ENCODE measurements around the gene PSMC4. TPM values are rescaled to one million over a fixed set of nuclear protein-coding genes. Genes with fewer than 3 reads are reported as not detected.

PSMC4 gene
- total RNA-seq, 1 experiment from 2014 or later, result 105 TPM

GRCh38 chr19:39928357-39928725 lies 42.6 kb upstream of the PSMC4 start:
- POLR2A ChIA-PET, result no interaction called here
- Mint-ChIP-seq H3K9me3 (ENCODE audit: unreplicated experiment) (peaks cover 8% of the 10 kb centered on the region), H3K36me3 (ENCODE audit: insufficient read depth, unreplicated experiment) (no peaks in the 10 kb centered on the region), H3K4me1 (ENCODE audit: insufficient read depth, unreplicated experiment) (no peaks in the 10 kb centered on the region), H3K27ac (ENCODE audit: low read depth, unreplicated experiment) (no peak overlapping the region), H3K4me3 (ENCODE audit: unreplicated experiment) (no peak overlapping the region), H3K27me3 (ENCODE audit: insufficient read depth, unreplicated experiment) (peaks cover 27% of the 10 kb centered on the region)
- no peak for TF ChIP-seq CTCF (IDR thresholded peaks at IDR 0.05; ENCODE audit: unreplicated experiment)
- CTCF ChIA-PET, result interaction anchor here (0.9 kb wide), 1 partner anchor 10 kb away, joined by 3 read pairs; no protein-coding TSS in a partner anchor
- intact Hi-C loops (cut with micrococcal nuclease), result no loop called here
- no TSS peak for BruUV-seq (replicated peaks)
- DNase-seq (ENCODE audit: unreplicated experiment), result no peak

- no peak for TF ChIP-seq CTCF (IDR thresholded peaks at IDR 0.05; ENCODE audit: unreplicated experiment)
- Mint-ChIP-seq H3K4me1 (ENCODE audit: insufficient read depth, unreplicated experiment) (no peaks in the 10 kb centered on the region), H3K9me3 (ENCODE audit: unreplicated experiment) (peaks cover 8% of the 10 kb centered on the region), H3K27me3 (ENCODE audit: insufficient read depth, unreplicated experiment) (peaks cover 27% of the 10 kb centered on the region), H3K27ac (ENCODE audit: low read depth, unreplicated experiment) (no peak overlapping the region), H3K4me3 (ENCODE audit: unreplicated experiment) (no peak overlapping the region), H3K36me3 (ENCODE audit: insufficient read depth, unreplicated experiment) (no peaks in the 10 kb centered on the region)
- BruUV-seq (replicated peaks), result no TSS peak
- ChIA-PET CTCF (interaction anchor here (0.7 to 1.3 kb wide), 2 partner anchors 40 to 257 kb away, joined by 3 read pairs; no protein-coding TSS in a partner anchor), POLR2A (no interaction called here)
- DNase-seq (ENCODE audit: unreplicated experiment), result no peak
- intact Hi-C loops (cut with micrococcal nuclease), result no loop called here
Observed at GRCh38 chr19:39929750-39930149, 41.2 kb upstream of the PSMC4 start.

DNA sequence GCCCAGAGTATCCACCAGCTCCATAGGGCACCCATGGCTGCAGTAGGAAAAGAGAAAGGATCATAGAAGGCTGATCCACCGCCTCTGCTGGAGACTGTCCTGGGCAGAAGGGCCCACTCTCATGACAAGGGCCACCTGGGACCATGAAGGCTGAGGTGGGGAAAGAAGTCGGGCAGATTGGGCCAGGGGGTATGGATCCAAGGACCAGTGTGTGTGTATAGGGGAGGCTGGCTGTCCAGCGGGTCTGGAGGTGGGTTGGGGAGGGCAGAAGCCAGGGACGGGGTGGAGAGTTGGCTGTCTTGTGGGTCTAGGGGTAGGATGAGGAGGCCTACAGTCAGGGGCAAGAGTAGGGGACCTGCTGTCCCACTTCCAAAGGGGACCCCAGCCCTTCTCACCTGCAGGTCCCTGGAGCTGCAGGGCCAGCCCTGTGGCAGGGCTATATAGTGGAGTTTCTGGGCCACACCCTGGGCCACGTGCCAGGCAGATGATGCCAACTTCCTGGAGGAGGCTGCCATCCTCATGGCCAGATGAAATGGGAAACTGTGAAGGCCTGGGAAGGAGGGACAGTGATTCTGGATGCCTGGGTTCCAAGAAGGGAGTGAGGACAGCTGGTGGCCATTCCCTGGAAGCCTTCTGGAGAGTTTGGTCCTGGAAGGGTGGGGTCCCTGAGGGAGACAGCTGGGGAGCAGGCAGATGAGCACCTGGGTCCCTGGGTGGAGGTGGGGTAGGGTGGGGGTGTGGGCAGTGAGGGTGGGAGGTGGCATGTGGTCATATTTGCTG lies 36.2 kb upstream of the PSMC4 start, which contains the start of gene FCGBP:
FCGBP (minus strand) TSS at position 51 of the 780 bp plus-strand sequence.
- no peak for DNase-seq (ENCODE audit: unreplicated experiment)
- peaks cover 3% of the 10 kb centered on the region for H3K9me3 Mint-ChIP-seq (ENCODE audit: unreplicated experiment)
- no peaks in the 10 kb centered on the region for H3K4me1 Mint-ChIP-seq (ENCODE audit: insufficient read depth, unreplicated experiment)
- ChIA-PET CTCF (no interaction called here), POLR2A (no interaction called here)
- no peak for TF ChIP-seq CTCF (IDR thresholded peaks at IDR 0.05; ENCODE audit: unreplicated experiment)
- no peak within 1 kb of the TSS for H3K4me3 Mint-ChIP-seq (ENCODE audit: unreplicated experiment)
- BruUV-seq (replicated peaks), result no TSS peak
- peaks cover 28% of the 10 kb centered on the region for H3K27me3 Mint-ChIP-seq (ENCODE audit: insufficient read depth, unreplicated experiment)
- H3K27ac Mint-ChIP-seq (ENCODE audit: low read depth, unreplicated experiment), result no peak within 1 kb of the TSS
- intact Hi-C loops (cut with micrococcal nuclease), result no loop called here
- H3K36me3 Mint-ChIP-seq (ENCODE audit: insufficient read depth, unreplicated experiment), result no peaks in the 10 kb centered on the region

GRCh38 chr19:39935364-39935661 lies 35.7 kb upstream of the PSMC4 start:
- no peak overlapping the region for H3K4me3 Mint-ChIP-seq (ENCODE audit: unreplicated experiment)
- POLR2A ChIA-PET, result no interaction called here
- no peak for TF ChIP-seq CTCF (IDR thresholded peaks at IDR 0.05; ENCODE audit: unreplicated experiment)
- no peak overlapping the region for H3K27ac Mint-ChIP-seq (ENCODE audit: low read depth, unreplicated experiment)
- H3K36me3 Mint-ChIP-seq (ENCODE audit: insufficient read depth, unreplicated experiment), result no peaks in the 10 kb centered on the region
- CTCF ChIA-PET, result interaction anchor here (0.6 kb wide), 1 partner anchor 43 kb away, joined by 3 read pairs; no protein-coding TSS in a partner anchor
- intact Hi-C loops (cut with micrococcal nuclease), result no loop called here
- no peaks in the 10 kb centered on the region for H3K4me1 Mint-ChIP-seq (ENCODE audit: insufficient read depth, unreplicated experiment)
- no peaks in the 10 kb centered on the region for H3K9me3 Mint-ChIP-seq (ENCODE audit: unreplicated experiment)
- no TSS peak for BruUV-seq (replicated peaks)
- no peak for DNase-seq (ENCODE audit: unreplicated experiment)
- peaks cover 28% of the 10 kb centered on the region for H3K27me3 Mint-ChIP-seq (ENCODE audit: insufficient read depth, unreplicated experiment)
